HepG2 (cell line): ENCODE results near the gene GABARAPL2. TPM values are rescaled to one million over a fixed set of nuclear protein-coding genes. Genes with fewer than 3 reads are reported as not detected.

Experiments used
- AHDC1 ChIP-seq: sonication (generic); formaldehyde crosslinking; IDR thresholded peaks from 2 replicates; pipeline ENCODE4 v1.5.1; 2020; ENCODE audit warnings: mild to moderate bottlenecking, missing genetic modification reagents, borderline replicate concordance
- MLX ChIP-seq: IDR thresholded peaks from 2 replicates; pipeline ENCODE4 v1.6.1; 2016
- MTF2 ChIP-seq: sonication (generic); formaldehyde crosslinking; IDR thresholded peaks from 2 replicates; pipeline ENCODE4 v1.5.0; 2020; ENCODE audit warnings: missing genetic modification reagents, borderline replicate concordance
- SCMH1 ChIP-seq: sonication (generic); formaldehyde crosslinking; IDR thresholded peaks from 2 replicates; pipeline ENCODE4 v1.9.0; 2021; ENCODE audit warnings: missing genetic modification reagents, mild to moderate bottlenecking, borderline replicate concordance
- SOX5 ChIP-seq: IDR thresholded peaks from 2 replicates; pipeline ENCODE4 v1.6.1; 2016; ENCODE audit warnings: borderline replicate concordance
- ZBTB39 ChIP-seq: sonication (generic); formaldehyde crosslinking; IDR thresholded peaks from 2 replicates; pipeline ENCODE4 v1.5.0; 2020; ENCODE audit warnings: missing genetic modification reagents
- ZNF142 ChIP-seq: sonication (generic); formaldehyde crosslinking; IDR thresholded peaks from 2 replicates; pipeline ENCODE4 v1.4.0; 2020; ENCODE audit warnings: missing genetic modification reagents
- ZNF83 ChIP-seq: sonication (generic); formaldehyde crosslinking; IDR thresholded peaks from 2 replicates; pipeline ENCODE4 v1.4.0; 2020; ENCODE audit warnings: missing genetic modification reagents, mild to moderate bottlenecking, borderline replicate concordance
- polyA plus RNA-seq, 8 experiments: library from polyadenylated mRNA; depleted of rRNA in 3 of 8; stranded (reverse) in 7 of 8; unstranded in 1 of 8; fragments of >200 nt; fragmentation: Illumina TruSeq in 4 of 8; extraction: Trizol in 4 of 8; gene quantifications; 2 replicates each; pipeline versions ENCODE4 v1.2.1 to v1.2.3, GENCODE V29; 2011 to 2016; ENCODE audit warnings: low read depth in 4 of 8, missing spikeins in 1 of 8, mixed read lengths in 1 of 8; ENCODE audit not compliant: insufficient read depth in 1 of 8
- total RNA-seq, 5 experiments: library from RNA; depleted of rRNA; stranded (reverse); fragments of >200 nt; fragmentation: Illumina TruSeq; extraction: Trizol; gene quantifications; 2 replicates each; pipeline ENCODE4 v1.2.3, GENCODE V29; 2016; ENCODE audit warnings: low read depth in 1 of 5

GABARAPL2 gene
- total and polyA plus RNA-seq, 2 of the 13 experiments (the other 11 are each of a cell fraction or from before 2014, with no cell fraction given), result 76.4 to 83.0 TPM

- TF ChIP-seq ZBTB39 (CRISPR knock-in tag) (0 out of 2 replicates have a peak, but pooled peaks have one; percentile 14), MTF2 (no peak), AHDC1 (peak; percentile 62; the same call in 1 of the 2 replicates), MLX (no peak), ZNF83 (CRISPR knock-in tag) (peak; percentile 33; the same call in 1 of the 2 replicates), ZNF142 (peak; percentile 23; the same call in 1 of the 2 replicates), SCMH1 (no peak), SOX5 (CRISPR knock-in tag) (no peak)
Observed at GRCh38 chr16:75555707-75556430, 10.3 kb upstream of the GABARAPL2 start, which contains the start of gene TMEM231 (continued).
